KOPT-K1 (cell line): Measurements from ENCODE around the gene GPRC5C.
"Not testable (repeated sequence)": the region's sequence is repeated elsewhere in the genome, so short reads cannot be mapped to it uniquely, and the experiment has no call there.

Experiments
- H3K27ac ChIP-seq: fragments of 200-600 bp; sonication (generic); 2 replicates; pipeline ENCODE4 v1.5.1; 2016; ENCODE audit warnings: antibody characterized with exemption, mild to moderate bottlenecking, low read depth, low read length; ENCODE audit not compliant: poor library complexity, severe bottlenecking
- H3K36me3 ChIP-seq: fragments of 200-600 bp; sonication (generic); 2 replicates; pipeline ENCODE4 v1.5.1; 2017; ENCODE audit warnings: antibody characterized with exemption, mild to moderate bottlenecking, low read length, moderate library complexity; ENCODE audit not compliant: insufficient read depth
- H3K9me3 ChIP-seq: fragments of 200-600 bp; sonication (generic); 2 replicates; pipeline ENCODE4 v1.5.1; 2017; ENCODE audit warnings: antibody characterized with exemption, low read length, mild to moderate bottlenecking; ENCODE audit not compliant: insufficient read depth, poor library complexity, severe bottlenecking

Gene GPRC5C

DNA sequence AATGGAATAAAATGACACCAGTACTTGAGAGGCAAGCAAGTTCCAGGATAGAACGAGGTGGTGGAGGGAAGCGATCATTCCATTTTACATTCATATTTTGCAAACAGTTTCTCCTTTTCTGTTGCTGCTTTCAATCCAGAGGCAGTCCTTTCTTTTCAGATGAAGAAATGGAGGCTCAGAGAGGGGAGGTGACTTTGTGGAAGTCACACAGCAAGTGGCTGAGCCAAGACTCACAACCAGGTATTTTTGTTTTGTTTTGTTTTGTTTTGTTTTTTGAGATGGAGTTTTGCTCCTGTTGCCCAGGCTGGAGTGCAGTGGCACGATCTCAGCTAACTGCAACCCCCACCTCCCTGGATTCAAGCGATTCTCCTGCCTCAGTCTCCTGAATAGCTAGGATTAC is 35.3 kb upstream of the GPRC5C start:
- H3K27ac ChIP-seq, result no peak overlapping the region
- no peaks in the 10 kb centered on the region for H3K36me3 ChIP-seq
- no peaks in the 10 kb centered on the region for H3K9me3 ChIP-seq

DNA sequence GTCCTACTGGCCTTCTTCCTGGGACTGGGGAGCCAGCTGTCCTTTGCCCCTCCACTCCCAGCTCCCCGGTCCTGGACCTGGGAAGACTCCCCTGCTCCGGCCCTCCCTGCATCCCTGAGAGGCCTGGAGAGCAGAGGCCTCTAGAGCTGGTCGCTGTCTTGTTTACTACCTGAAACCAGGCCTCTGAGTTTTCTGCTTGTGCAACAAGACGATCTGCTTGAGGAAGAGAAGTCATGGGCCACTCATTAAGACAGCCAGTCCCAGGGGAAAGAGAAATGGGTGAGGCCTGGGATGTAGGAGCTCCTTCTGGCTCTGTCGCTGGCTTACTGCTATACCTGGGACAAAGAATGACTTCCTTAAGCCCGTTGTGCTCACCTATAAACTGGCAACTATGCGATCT is 29.8 kb upstream of the GPRC5C start:
- H3K9me3 ChIP-seq, result no peaks in the 10 kb centered on the region
- H3K36me3 ChIP-seq, result no peaks in the 10 kb centered on the region
- H3K27ac ChIP-seq, result no peak overlapping the region

DNA sequence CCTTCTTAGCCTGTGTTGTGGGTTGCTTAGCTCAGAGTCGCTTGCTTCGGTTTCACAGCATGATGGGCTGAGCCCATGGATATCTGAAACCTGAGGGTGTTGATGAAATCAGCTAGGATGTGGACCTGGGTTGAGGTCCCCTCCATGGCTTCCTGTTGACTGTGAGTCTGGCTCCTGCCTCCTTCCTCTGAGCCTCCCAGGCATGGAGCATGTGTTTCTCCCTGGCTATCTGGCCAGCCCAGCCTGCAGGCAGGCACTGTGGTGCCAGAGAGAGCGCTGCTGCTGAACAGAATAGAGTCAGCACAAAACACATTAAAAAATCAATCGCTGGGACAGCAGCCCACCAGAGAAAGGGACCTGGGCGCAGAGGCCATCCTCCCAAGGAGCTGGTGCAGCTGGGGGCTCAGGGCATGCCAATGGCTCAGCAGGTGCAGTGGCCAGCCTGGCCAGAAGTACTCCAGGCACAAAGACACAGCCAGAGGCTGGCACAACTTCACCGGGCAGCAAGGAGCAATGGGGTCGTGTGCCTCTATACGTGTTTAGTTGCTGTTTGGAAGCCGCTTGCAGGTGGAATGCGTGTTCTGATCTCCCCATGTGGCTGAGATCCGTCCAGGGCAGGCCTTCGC is 28.3 kb upstream of the GPRC5C start:
- H3K9me3 ChIP-seq, result no peaks in the 10 kb centered on the region
- H3K27ac ChIP-seq, result no peak overlapping the region
- H3K36me3 ChIP-seq, result no peaks in the 10 kb centered on the region

- Histone ChIP-seq H3K9me3 (no peaks in the 10 kb centered on the region), H3K36me3 (no peaks in the 10 kb centered on the region), H3K27ac (no peak overlapping the region)
Measured at GRCh38 chr17:74404218-74404617, 27.7 kb upstream of the GPRC5C start.

DNA sequence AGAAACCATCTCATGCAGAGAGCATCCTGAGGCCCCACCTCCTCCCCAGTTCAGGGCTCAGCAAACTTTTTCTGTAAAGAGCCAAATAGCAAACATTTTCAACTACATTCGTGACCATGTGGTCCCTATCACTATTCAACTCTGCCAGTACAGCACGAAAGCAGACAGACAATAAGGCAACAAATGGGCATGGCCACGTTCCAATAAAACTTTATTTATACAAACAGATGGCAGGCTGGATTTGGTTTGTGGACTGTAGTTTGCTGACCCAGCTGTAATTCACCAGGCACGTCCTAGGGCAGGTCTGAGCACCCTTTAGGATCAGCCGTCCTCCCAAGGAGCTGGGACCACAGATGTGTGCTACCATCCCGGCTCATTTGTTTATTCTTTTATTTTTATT is 27.1 kb upstream of the GPRC5C start:
- Histone ChIP-seq H3K27ac (no peak overlapping the region), H3K9me3 (no peaks in the 10 kb centered on the region), H3K36me3 (no peaks in the 10 kb centered on the region)

DNA sequence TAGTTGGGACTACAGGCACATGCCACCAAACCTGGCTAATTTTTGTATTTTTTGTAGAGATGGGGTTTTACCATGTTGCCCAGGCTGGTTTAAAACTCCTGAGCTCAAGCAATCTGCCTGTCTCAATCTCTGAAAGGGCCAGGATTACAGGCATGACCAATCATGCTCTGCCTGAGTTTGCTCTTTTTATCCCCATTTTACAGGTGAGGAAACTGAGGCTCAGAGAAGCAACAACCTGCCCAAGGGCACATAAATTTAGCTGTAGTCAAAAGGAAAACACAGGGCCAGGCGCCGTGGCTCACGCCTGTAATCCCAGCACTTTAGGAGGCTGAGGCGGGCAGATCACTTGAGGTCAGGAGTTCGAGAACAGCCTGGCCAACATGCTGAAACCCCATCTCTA is 26.6 kb upstream of the GPRC5C start:
- not testable (repeated sequence) for H3K36me3 ChIP-seq, H3K9me3 ChIP-seq

GRCh38 chr17:74407384-74407783 is 24.5 kb upstream of the GPRC5C start:
- H3K36me3 ChIP-seq, result no peaks in the 10 kb centered on the region
- H3K9me3 ChIP-seq, result no peaks in the 10 kb centered on the region
- H3K27ac ChIP-seq, result no peak overlapping the region

More for the DNA sequence above, 26.6 kb upstream of the GPRC5C start:
- not testable (repeated sequence) for H3K27ac ChIP-seq

GRCh38 chr17:74408262-74408661 is 23.6 kb upstream of the GPRC5C start:
- H3K27ac ChIP-seq, result no peak overlapping the region
- H3K36me3 ChIP-seq, result no peaks in the 10 kb centered on the region
- no peaks in the 10 kb centered on the region for H3K9me3 ChIP-seq

GRCh38 chr17:74408815-74409214 is 23.1 kb upstream of the GPRC5C start:
- no peak overlapping the region for H3K27ac ChIP-seq
- H3K36me3 ChIP-seq, result no peaks in the 10 kb centered on the region
- no peaks in the 10 kb centered on the region for H3K9me3 ChIP-seq

GRCh38 chr17:74410001-74410443 is 21.9 kb upstream of the GPRC5C start:
- H3K27ac ChIP-seq, result no peak overlapping the region
- H3K36me3 ChIP-seq, result no peaks in the 10 kb centered on the region
- H3K9me3 ChIP-seq, result no peaks in the 10 kb centered on the region

DNA sequence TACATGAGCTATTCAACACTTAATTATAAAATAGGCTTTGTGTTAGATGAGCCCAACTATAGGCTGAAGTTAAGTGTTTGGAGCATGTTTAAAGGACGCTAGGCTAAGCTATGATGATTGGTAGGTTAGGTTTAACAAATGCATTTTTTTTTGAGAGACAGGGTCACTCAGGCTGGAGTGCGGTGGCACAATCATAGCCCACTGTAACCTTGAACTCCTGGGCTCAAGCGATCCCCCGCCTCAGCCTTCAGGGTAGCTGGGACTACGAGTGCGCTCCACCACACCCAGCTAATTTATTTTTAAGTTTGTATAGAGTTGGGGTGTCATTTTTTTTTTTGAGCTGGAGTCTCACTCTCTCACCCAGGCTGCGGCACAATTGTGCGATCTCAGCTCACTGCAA is 19.3 kb upstream of the GPRC5C start:
- Histone ChIP-seq H3K36me3 (no peaks in the 10 kb centered on the region), H3K9me3 (no peaks in the 10 kb centered on the region), H3K27ac (no peak overlapping the region)

DNA sequence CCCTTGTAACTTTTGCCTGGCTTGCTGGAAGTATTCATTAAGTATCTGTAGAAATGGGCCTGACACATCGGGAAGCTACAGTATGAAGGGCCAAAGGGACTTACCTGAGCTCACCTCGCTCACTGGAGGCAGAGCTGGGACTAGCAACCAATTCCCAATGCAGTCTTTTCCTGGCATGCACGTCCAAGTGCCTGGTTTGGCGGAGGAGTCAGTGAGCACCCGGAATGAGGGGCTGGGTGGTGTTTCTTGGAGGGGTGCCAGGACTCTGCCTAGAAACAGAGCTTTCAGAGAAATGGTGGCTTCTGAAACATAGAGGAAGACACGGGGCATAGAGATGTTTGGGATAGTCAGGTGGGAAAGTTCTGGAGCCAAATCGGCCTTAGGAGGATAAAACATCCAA is 18.4 kb upstream of the GPRC5C start:
- Histone ChIP-seq H3K27ac (no peak overlapping the region), H3K36me3 (no peaks in the 10 kb centered on the region), H3K9me3 (no peaks in the 10 kb centered on the region)

GRCh38 chr17:74414510-74414909 is 17.4 kb upstream of the GPRC5C start:
- Histone ChIP-seq H3K36me3 (no peaks in the 10 kb centered on the region), H3K27ac (no peak overlapping the region), H3K9me3 (no peaks in the 10 kb centered on the region)

DNA sequence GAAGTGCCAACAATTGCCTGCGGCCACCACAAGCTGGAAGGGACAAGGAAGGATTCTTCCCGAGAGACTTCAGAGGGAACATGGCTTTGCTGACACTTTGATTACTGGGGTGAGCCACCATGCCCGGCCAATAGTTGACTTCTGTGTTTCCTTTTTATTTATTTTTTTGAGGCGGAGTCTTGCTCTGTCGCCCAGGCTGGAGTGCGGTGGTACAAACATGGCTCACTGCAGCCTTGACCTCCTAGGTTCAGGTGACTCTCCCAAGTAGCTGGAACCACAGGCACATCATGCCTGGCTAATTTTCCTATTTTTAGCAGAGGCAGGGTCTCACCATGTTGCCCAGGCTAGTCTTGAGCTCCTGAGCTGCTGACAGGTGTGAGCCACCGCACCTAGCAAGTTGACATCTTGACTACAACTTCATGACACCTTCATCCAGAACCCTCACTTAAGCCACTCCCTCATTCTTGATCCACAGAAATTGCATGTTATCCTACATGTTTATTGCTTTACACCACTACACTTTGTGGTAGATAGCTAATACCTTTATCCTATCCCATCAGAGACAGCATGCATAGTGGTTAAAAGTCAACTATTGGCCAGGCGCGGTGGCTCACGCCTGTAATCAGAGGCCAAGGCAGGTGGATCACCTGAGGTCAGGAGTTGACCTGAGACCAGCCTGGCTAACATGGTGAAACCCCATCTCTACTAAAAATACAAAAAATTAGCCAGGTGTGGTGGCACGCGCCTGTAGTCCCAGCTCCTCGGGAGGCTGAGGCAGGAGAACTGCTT is 16.1 kb upstream of the GPRC5C start:
- no peaks in the 10 kb centered on the region for H3K36me3 ChIP-seq
- no peak overlapping the region for H3K27ac ChIP-seq
- H3K9me3 ChIP-seq, result no peaks in the 10 kb centered on the region

DNA sequence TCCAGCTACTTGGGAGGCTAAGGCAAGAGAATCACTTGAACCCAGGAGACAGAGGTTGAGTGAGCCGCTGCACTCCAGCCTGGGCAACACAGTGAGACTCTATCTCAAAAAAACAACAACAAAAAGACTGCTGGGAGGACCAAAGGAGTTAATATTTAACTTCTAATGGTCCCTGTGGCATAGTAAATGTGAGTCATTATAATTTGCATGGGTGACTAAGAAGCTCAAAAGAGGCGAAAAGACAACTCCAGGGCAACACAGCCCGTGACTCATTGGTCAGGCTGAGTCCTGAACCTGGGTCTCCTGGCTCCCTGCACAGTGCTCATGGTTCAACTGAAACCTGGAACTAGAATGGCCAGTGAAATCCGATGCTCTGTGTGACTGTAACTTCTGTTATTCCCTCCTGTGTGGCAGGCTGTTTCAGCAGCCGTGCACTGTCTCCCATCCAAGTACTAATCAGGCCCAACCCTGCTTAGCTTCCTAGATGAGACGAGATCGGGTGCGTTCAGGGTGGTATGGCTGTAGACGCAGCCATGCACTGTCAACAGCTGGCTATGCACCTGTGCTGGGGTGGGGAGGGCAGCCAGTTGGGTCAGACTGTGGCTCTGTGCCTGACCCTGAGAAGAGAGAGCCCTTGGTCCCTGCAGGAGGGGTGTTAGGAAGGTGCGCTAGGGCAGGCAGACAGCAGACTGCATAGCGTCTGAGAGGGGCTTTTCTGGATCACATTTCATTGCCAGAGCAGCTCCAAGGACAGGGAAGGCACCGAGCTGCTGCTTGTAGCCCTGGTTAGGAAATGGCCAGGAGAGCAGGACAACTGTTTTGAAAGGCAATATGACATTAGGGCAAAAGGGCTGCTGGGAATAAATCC is 14.5 kb upstream of the GPRC5C start:
- Histone ChIP-seq H3K27ac (no peak overlapping the region), H3K36me3 (no peaks in the 10 kb centered on the region), H3K9me3 (no peaks in the 10 kb centered on the region)
